ENCODE measurements around the gene TGFBI.

TGFBI gene

GRCh38 chr5:136066661-136067271, 38.0 kb downstream of the TGFBI start:
- Histone ChIP-seq H4K20me1 (ENCODE audit: insufficient read depth, low read length) (no peaks in the 10 kb centered on the region), H3K79me2 (ENCODE audit: insufficient read depth, low read length) (no peaks in the 10 kb centered on the region), H3K27ac (ENCODE audit: low read depth, low read length, poor library complexity, severe bottlenecking) (no peak overlapping the region), H3F3A (ENCODE audit: insufficient read depth, low read length) (no peaks in the 10 kb centered on the region), H3K4me2 (ENCODE audit: low read length) (no peak overlapping the region), H3K9me2 (ENCODE audit: low read depth, low read length) (no peaks in the 10 kb centered on the region), H3K36me3 (ENCODE audit: insufficient read depth, low read length) (no peaks in the 10 kb centered on the region), H3K9me3 (ENCODE audit: low read length) (peaks cover 6% of the 10 kb centered on the region), H2AFZ (ENCODE audit: low read length) (no peak overlapping the region), H3K4me3 (ENCODE audit: low read depth, low read length, poor library complexity, severe bottlenecking) (no peak overlapping the region), H3K4me1 (ENCODE audit: insufficient read depth, low read length, severe bottlenecking) (no peaks in the 10 kb centered on the region), H3K27me3 (ENCODE audit: insufficient read depth, low read length) (no peaks in the 10 kb centered on the region), H3K9ac (ENCODE audit: low read length) (no peak overlapping the region)
- TF ChIP-seq EZH2 (IDR thresholded peaks at IDR 0.05; ENCODE audit: borderline replicate concordance, low read length): no peak
- TF ChIP-seq, protein P1, sequence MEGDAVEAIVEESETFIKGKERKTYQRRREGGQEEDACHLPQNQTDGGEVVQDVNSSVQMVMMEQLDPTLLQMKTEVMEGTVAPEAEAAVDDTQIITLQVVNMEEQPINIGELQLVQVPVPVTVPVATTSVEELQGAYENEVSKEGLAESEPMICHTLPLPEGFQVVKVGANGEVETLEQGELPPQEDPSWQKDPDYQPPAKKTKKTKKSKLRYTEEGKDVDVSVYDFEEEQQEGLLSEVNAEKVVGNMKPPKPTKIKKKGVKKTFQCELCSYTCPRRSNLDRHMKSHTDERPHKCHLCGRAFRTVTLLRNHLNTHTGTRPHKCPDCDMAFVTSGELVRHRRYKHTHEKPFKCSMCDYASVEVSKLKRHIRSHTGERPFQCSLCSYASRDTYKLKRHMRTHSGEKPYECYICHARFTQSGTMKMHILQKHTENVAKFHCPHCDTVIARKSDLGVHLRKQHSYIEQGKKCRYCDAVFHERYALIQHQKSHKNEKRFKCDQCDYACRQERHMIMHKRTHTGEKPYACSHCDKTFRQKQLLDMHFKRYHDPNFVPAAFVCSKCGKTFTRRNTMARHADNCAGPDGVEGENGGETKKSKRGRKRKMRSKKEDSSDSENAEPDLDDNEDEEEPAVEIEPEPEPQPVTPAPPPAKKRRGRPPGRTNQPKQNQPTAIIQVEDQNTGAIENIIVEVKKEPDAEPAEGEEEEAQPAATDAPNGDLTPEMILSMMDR (IDR thresholded peaks at IDR 0.05; ENCODE audit: low read length): no peak

- H3K4me1 ChIP-seq (ENCODE audit: insufficient read depth, low read length, severe bottlenecking): no peaks in the 10 kb centered on the region
- no peak overlapping the region for H2AFZ ChIP-seq (ENCODE audit: low read length)
- H3K36me3 ChIP-seq (ENCODE audit: insufficient read depth, low read length): no peaks in the 10 kb centered on the region
- no peak overlapping the region for H3K4me3 ChIP-seq (ENCODE audit: low read depth, low read length, poor library complexity, severe bottlenecking)
- H3K9me2 ChIP-seq (ENCODE audit: low read depth, low read length): no peaks in the 10 kb centered on the region
- H3K9ac ChIP-seq (ENCODE audit: low read length): no peak overlapping the region
- H3K9me3 ChIP-seq (ENCODE audit: low read length): peaks cover 6% of the 10 kb centered on the region
- H3F3A ChIP-seq (ENCODE audit: insufficient read depth, low read length): no peaks in the 10 kb centered on the region
- no peak overlapping the region for H3K4me2 ChIP-seq (ENCODE audit: low read length)
- no peaks in the 10 kb centered on the region for H3K27me3 ChIP-seq (ENCODE audit: insufficient read depth, low read length)
- H3K27ac ChIP-seq (ENCODE audit: low read depth, low read length, poor library complexity, severe bottlenecking): no peak overlapping the region
- H3K79me2 ChIP-seq (ENCODE audit: insufficient read depth, low read length): no peaks in the 10 kb centered on the region
- H4K20me1 ChIP-seq (ENCODE audit: insufficient read depth, low read length): no peaks in the 10 kb centered on the region
- TF ChIP-seq, protein P1 (IDR thresholded peaks at IDR 0.05; ENCODE audit: low read length): no peak
- no peak for TF ChIP-seq EZH2 (IDR thresholded peaks at IDR 0.05; ENCODE audit: borderline replicate concordance, low read length)
These were observed 38.6 kb downstream of the TGFBI start for GRCh38 chr5:136067422-136067821.

- no peaks in the 10 kb centered on the region for H3F3A ChIP-seq (ENCODE audit: insufficient read depth, low read length)
- no peaks in the 10 kb centered on the region for H3K36me3 ChIP-seq (ENCODE audit: insufficient read depth, low read length)
- H3K4me2 ChIP-seq (ENCODE audit: low read length): no peak overlapping the region
- H2AFZ ChIP-seq (ENCODE audit: low read length): no peak overlapping the region
- peaks cover 6% of the 10 kb centered on the region for H3K9me3 ChIP-seq (ENCODE audit: low read length)
- no peak overlapping the region for H3K9ac ChIP-seq (ENCODE audit: low read length)
- no peak for TF ChIP-seq EZH2 (IDR thresholded peaks at IDR 0.05; ENCODE audit: borderline replicate concordance, low read length)
- TF ChIP-seq, protein P1 (IDR thresholded peaks at IDR 0.05; ENCODE audit: low read length): no peak
- H3K4me1 ChIP-seq (ENCODE audit: insufficient read depth, low read length, severe bottlenecking): no peaks in the 10 kb centered on the region
- no peaks in the 10 kb centered on the region for H3K79me2 ChIP-seq (ENCODE audit: insufficient read depth, low read length)
- no peaks in the 10 kb centered on the region for H4K20me1 ChIP-seq (ENCODE audit: insufficient read depth, low read length)
- H3K4me3 ChIP-seq (ENCODE audit: low read depth, low read length, poor library complexity, severe bottlenecking): no peak overlapping the region
- H3K9me2 ChIP-seq (ENCODE audit: low read depth, low read length): no peaks in the 10 kb centered on the region
- H3K27ac ChIP-seq (ENCODE audit: low read depth, low read length, poor library complexity, severe bottlenecking): no peak overlapping the region
- H3K27me3 ChIP-seq (ENCODE audit: insufficient read depth, low read length): no peaks in the 10 kb centered on the region
These were observed 41.9 kb downstream of the TGFBI start for GRCh38 chr5:136070486-136071285.

Measured in OCI-LY1 (cell line).